ENCODE data around the gene CDH23.

GRCh38 chr10:71727105-71727737 lies 330.5 kb downstream of the CDH23 start:
- no peak for TF ChIP-seq CTCF (IDR thresholded peaks at IDR 0.05; ENCODE audit: low read depth, low read length, poor library complexity, severe bottlenecking)
- no peak for TF ChIP-seq EZH2phosphoT487 (IDR thresholded peaks at IDR 0.05; ENCODE audit: borderline replicate concordance, low read length)
